Tibial nerve (tissue), 4 donors: ENCODE measurements around the gene CLCA1. TPM values are rescaled to one million over a fixed set of nuclear protein-coding genes. Genes with fewer than 3 reads are reported as not detected.

Experiments
- DNase-seq, 2 donors: peaks; one replicate each; pipeline ENCODE4 v3.0.0-alpha.2; 2019; ENCODE audit warnings: low spot score in 2 of 2
- H3K27ac ChIP-seq, 4 donors: fragments of 200-600 bp; sonication (generic) in 3 of 4; one replicate each; pipeline ENCODE4 v1.5.1; 2017 to 2019; ENCODE audit warnings: mild to moderate bottlenecking in 1 of 4
- H3K27me3 ChIP-seq, 2 donors: fragments of 200-600 bp; sonication (generic) in 1 of 2; one replicate each; pipeline versions ENCODE4 v1.5.1 to v1.6.0; 2017 to 2019
- H3K36me3 ChIP-seq, 3 donors: fragments of 200-600 bp; sonication (generic); one replicate each; pipeline ENCODE4 v1.5.1; 2018 to 2019
- H3K4me1 ChIP-seq, 4 donors: fragments of 200-600 bp; sonication (generic) in 3 of 4; one replicate each; pipeline ENCODE4 v1.5.1; 2017 to 2019
- H3K4me3 ChIP-seq, 4 donors: fragments of 200-600 bp; sonication (generic) in 3 of 4; one replicate each; pipeline ENCODE4 v1.5.1; 2017 to 2019; ENCODE audit warnings: mild to moderate bottlenecking in 1 of 4, moderate library complexity in 1 of 4
- H3K9me3 ChIP-seq, 4 donors: fragments of 200-600 bp; sonication (generic) in 3 of 4; one replicate each; pipeline ENCODE4 v1.5.1; 2017 to 2019
- EP300 ChIP-seq, 2 donors: sonication (generic); formaldehyde crosslinking; IDR thresholded peaks; one replicate each; pipeline ENCODE4 v1.6.1; 2017; ENCODE audit warnings: antibody characterized with exemption in 2 of 2, mild to moderate bottlenecking in 1 of 2
- POLR2A ChIP-seq, 2 donors: fragments of 450-650 bp; IDR thresholded peaks; one replicate each; pipeline ENCODE4 v1.6.1; 2017; ENCODE audit warnings: antibody characterized with exemption in 2 of 2, mild to moderate bottlenecking in 2 of 2, moderate library complexity in 2 of 2
- WGBS, 2 donors: methylation state at CpG; one replicate each; pipeline ENCODE4 v1.1.5; 2018; 5-methylcytosine and 5-hydroxymethylcytosine counted together
- total RNA-seq, 4 donors: library from RNA; depleted of rRNA; stranded (reverse); fragments of >200 nt; gene quantifications; one replicate each; pipeline ENCODE4 v1.1.0, GENCODE V29; 2016
- TF ChIP-seq, protein P1 (sequence below), 5 experiments: fragments of 200-600 bp in 3 of 5; fragments of 450-650 bp in 2 of 5; sonication (generic) in 3 of 5; IDR thresholded peaks; one replicate each; pipeline ENCODE4 v1.5.1; 2016 to 2019; ENCODE audit warnings: antibody characterized with exemption in 5 of 5, mild to moderate bottlenecking in 3 of 5, moderate library complexity in 2 of 5

Gene CLCA1
- total RNA-seq, 4 donors from 2014 or later = not detected

DNA sequence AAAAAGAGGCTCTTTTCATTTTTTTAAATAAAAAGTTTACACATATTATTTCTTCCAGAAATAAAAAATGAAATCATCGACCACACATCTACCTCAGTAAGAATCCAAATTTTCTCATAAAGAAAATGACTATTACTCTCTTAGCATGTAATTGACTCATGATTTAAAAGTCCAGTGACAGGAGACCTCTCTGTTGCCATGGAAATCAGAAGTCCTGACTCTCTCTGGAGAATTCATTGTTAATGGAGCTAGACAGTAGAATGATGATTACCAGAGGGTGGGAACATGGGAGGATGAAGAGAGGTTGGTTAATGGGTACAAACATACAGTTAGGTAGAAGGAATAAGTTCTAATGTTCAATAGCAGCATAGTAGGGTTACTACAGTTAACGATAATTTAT lies 73.1 kb downstream of the CLCA1 start:
- no peak overlapping the region for H3K4me3 ChIP-seq
- 89 to 90% methylated on average over 2 of the region's 2 CpGs for WGBS, 2 donors
- TF ChIP-seq, protein P1, sequence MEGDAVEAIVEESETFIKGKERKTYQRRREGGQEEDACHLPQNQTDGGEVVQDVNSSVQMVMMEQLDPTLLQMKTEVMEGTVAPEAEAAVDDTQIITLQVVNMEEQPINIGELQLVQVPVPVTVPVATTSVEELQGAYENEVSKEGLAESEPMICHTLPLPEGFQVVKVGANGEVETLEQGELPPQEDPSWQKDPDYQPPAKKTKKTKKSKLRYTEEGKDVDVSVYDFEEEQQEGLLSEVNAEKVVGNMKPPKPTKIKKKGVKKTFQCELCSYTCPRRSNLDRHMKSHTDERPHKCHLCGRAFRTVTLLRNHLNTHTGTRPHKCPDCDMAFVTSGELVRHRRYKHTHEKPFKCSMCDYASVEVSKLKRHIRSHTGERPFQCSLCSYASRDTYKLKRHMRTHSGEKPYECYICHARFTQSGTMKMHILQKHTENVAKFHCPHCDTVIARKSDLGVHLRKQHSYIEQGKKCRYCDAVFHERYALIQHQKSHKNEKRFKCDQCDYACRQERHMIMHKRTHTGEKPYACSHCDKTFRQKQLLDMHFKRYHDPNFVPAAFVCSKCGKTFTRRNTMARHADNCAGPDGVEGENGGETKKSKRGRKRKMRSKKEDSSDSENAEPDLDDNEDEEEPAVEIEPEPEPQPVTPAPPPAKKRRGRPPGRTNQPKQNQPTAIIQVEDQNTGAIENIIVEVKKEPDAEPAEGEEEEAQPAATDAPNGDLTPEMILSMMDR (IDR thresholded peaks at IDR 0.05) = no peak
- no peak for TF ChIP-seq POLR2A (IDR thresholded peaks at IDR 0.05)
- no peak for TF ChIP-seq EP300 (IDR thresholded peaks at IDR 0.05)

DNA sequence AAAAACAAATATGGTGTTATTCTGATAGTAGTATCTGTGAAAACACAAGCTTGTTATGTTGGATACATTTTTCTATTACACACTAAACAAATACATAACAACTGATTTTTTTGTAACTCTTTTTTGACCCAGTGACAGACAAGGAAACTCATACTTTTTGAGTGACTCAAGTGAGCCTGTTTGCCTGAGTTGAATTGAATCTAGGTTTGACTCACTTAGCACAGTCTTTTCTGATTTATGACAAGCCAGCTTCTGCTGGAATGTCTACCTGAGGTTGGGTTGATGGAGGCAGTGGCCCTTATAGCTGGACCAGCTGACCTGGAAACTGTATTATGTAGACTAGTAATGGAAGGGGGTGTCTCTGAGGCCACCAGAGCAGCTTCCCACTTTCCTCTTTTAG lies 73.9 kb downstream of the CLCA1 start:
- DNase-seq = no peak
- no peak overlapping the region for H3K4me3 ChIP-seq
- H3K4me1 ChIP-seq = no peaks in the 10 kb centered on the region
- H3K9me3 ChIP-seq = no peaks in the 10 kb centered on the region
- no peaks in the 10 kb centered on the region for H3K27me3 ChIP-seq
- no peak overlapping the region for H3K27ac ChIP-seq
- H3K36me3 ChIP-seq = no peaks in the 10 kb centered on the region
- TF ChIP-seq, protein P1 (IDR thresholded peaks at IDR 0.05) = no peak
- no peak for TF ChIP-seq EP300 (IDR thresholded peaks at IDR 0.05)
- TF ChIP-seq POLR2A (IDR thresholded peaks at IDR 0.05) = no peak

More for the DNA sequence above, 73.1 kb downstream of the CLCA1 start:
- DNase-seq = no peak
- Histone ChIP-seq H3K4me1 (no peaks in the 10 kb centered on the region), H3K27me3 (no peaks in the 10 kb centered on the region), H3K9me3 (no peaks in the 10 kb centered on the region), H3K36me3 (no peaks in the 10 kb centered on the region), H3K27ac (no peak overlapping the region)

DNA sequence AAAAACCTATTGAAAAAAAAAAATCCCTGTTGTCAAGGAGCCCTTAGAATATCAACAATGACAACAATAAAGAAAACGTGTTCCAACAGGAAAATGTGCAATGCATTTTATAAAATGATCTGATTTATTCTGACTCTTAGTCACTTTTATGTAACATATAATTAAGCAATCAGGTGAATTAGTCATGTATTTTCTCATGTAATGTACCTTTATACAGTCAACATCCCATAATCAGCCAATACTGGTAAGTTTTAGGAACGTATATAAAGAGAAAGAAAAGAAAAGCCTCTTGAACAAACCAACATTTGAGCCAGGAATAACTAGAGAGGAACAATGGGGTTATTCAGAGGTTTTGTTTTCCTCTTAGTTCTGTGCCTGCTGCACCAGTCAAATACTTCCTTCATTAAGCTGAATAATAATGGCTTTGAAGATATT lies 78.1 kb downstream of the CLCA1 start, which contains the start of gene CLCA4:
Gene CLCA4, plus strand, starts transcription at position 292 of the 435 bp plus-strand sequence. Its CDS starts 42 bp downstream, at position 334.
- Histone ChIP-seq H3K9me3 (no peaks in the 10 kb centered on the region), H3K36me3 (no peaks in the 10 kb centered on the region), H3K4me1 (no peaks in the 10 kb centered on the region), H3K4me3 (no peak within 1 kb of the TSS), H3K27ac (no peak within 1 kb of the TSS), H3K27me3 (no peaks in the 10 kb centered on the region)
- TF ChIP-seq POLR2A (IDR thresholded peaks at IDR 0.05) = no peak
- TF ChIP-seq EP300 (IDR thresholded peaks at IDR 0.05) = no peak
- TF ChIP-seq, protein P1 (IDR thresholded peaks at IDR 0.05) = no peak
- 13 to 14% methylated on average over 2 of the region's 2 CpGs for WGBS, 2 donors
- no peak for DNase-seq

DNA sequence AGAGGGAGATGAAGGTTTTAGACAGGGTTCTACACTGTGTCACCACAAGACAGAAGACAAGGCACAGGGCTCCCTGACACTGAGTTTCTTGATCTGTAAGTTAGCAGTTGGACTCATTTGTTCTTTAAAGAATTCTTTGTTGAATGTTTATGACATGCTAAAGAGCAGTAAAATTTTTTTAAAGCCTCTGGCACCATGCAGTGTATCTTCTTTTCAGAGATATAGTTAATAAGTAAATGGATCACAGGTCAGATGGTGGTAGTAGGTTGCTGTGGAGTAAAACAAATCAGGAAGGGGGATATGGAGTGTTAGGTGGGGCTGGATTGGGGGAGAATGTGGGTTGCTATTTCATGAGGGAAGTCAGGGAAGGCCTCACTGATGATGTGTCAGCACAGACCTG lies 80.1 kb downstream of the CLCA1 start:
- Histone ChIP-seq H3K27me3 (no peaks in the 10 kb centered on the region), H3K36me3 (no peaks in the 10 kb centered on the region), H3K27ac (no peak overlapping the region), H3K4me1 (no peaks in the 10 kb centered on the region), H3K9me3 (peaks cover 0 to 12% (median 0%) of the 10 kb centered on the region in 4 donors), H3K4me3 (no peak overlapping the region)
- no peak for TF ChIP-seq POLR2A (IDR thresholded peaks at IDR 0.05)
- TF ChIP-seq EP300 (IDR thresholded peaks at IDR 0.05) = no peak
- TF ChIP-seq, protein P1 (IDR thresholded peaks at IDR 0.05) = no peak
- DNase-seq = no peak

Other genes starting within 250 kb of the CLCA1 start
- gene ODF2L, start 72.6 kb upstream of the CLCA1 start, total RNA-seq = 10 to 100 TPM; 30.2 to 65.1 (median 45.8) TPM
- gene CLCA2, start 44.8 kb upstream of the CLCA1 start, total RNA-seq = not detected
- gene CLCA4, start 78.2 kb downstream of the CLCA1 start, total RNA-seq = not detected
- 10 to 100 TPM; 37.7 to 46.1 (median 40.1) TPM for gene SH3GLB1, start 235.6 kb downstream of the CLCA1 start, total RNA-seq